ENCODE data around the gene AKR7A2. TPM values are rescaled to one million over a fixed set of nuclear protein-coding genes. Genes with fewer than 3 reads are reported as not detected.
"Not testable (repeated sequence)": the region's sequence is repeated elsewhere in the genome, so short reads cannot be mapped to it uniquely, and the experiment has no call there.

AKR7A2 gene
- total RNA-seq, 4 donors from 2014 or later, result 51.6 to 73.6 (median 59.0) TPM

- DNase-seq (ENCODE audit: low spot score) (no peak), ATAC-seq (ENCODE audit: low FRiP score) (no peak)
- no peak for TF ChIP-seq CTCF (IDR thresholded peaks at IDR 0.05)
These were observed 53.6 kb downstream of the AKR7A2 start for GRCh38 chr1:19258353-19258752.

GRCh38 chr1:19257178-19257914 is 54.6 kb downstream of the AKR7A2 start:
- DNase-seq (ENCODE audit: low spot score) (no peak), ATAC-seq (ENCODE audit: low FRiP score) (no peak)
- no peak for TF ChIP-seq CTCF (IDR thresholded peaks at IDR 0.05)

GRCh38 chr1:19256301-19256700 is 55.6 kb downstream of the AKR7A2 start:
- DNase-seq (ENCODE audit: low spot score); ATAC-seq (ENCODE audit: low FRiP score): not testable (repeated sequence)

- no peak for ATAC-seq (ENCODE audit: low FRiP score)
- no peak for DNase-seq (ENCODE audit: low spot score)
- TF ChIP-seq CTCF (IDR thresholded peaks at IDR 0.05), result no peak
These were observed 56.7 kb downstream of the AKR7A2 start for GRCh38 chr1:19255288-19255687.

- ATAC-seq (ENCODE audit: low FRiP score) (no peak), DNase-seq (ENCODE audit: low spot score) (no peak)
- no peak for TF ChIP-seq CTCF (IDR thresholded peaks at IDR 0.05)
These were observed 57.5 kb downstream of the AKR7A2 start for GRCh38 chr1:19254416-19254815.

Small RNAs within 50 kb of the gene (small RNA-seq; reads per million reads assigned to genes)
- gene RNU6-1099P, result not detected

Other genes starting within 250 kb of the AKR7A2 start
- 100 to 1,000 TPM; 125 to 164 (median 133) TPM for gene UBR4, start 101.9 kb downstream of the AKR7A2 start, total RNA-seq
- 10 to 100 TPM; 28.5 to 54.3 (median 40.9) TPM for gene EMC1, start 60.6 kb downstream of the AKR7A2 start, total RNA-seq
- 10 to 100 TPM; 17.2 to 76.7 (median 27.0) TPM for gene MRTO4, start 60.3 kb downstream of the AKR7A2 start, total RNA-seq
- 1 to 10 TPM in 2 of 4 donors, under 1 TPM in 2; 0.37 to 1.7 (median 0.88) TPM for gene AKR7A3, start 23.4 kb downstream of the AKR7A2 start, total RNA-seq
- gene SLC66A1, start 182 bp upstream of the AKR7A2 start, total RNA-seq, result 10 to 100 TPM in 3 of 4 donors, 1 to 10 TPM in 1; 9.6 to 21.1 (median 13.6) TPM
- 100 to 1,000 TPM in 3 of 4 donors, 10 to 100 TPM in 1; 98.0 to 130 (median 120) TPM for gene CAPZB, start 173.4 kb upstream of the AKR7A2 start, total RNA-seq

All from omental fat pad (tissue), 4 donors.